ENCODE results near the gene COLEC11.
"Not testable (repeated sequence)": the region's sequence is repeated elsewhere in the genome, so short reads cannot be mapped to it uniquely, and the experiment has no call there.

Gene COLEC11

GRCh38 chr2:3594493-3595281 is at the start of gene COLEC11:
Gene COLEC11 (plus strand): TSS chr2:3595112. CDS start chr2:3604341, 9,229 bp downstream.
- DNase-seq (ENCODE audit: low spot score), result no peak

- DNase-seq (ENCODE audit: low spot score), result no peak
These were observed 49.0 kb upstream of the COLEC11 start for GRCh38 chr2:3545788-3546478.

GRCh38 chr2:3547915-3548314 is 47.0 kb upstream of the COLEC11 start:
- DNase-seq (ENCODE audit: low spot score), result no peak

- no peak for DNase-seq (ENCODE audit: low spot score)
These were observed 41.0 kb upstream of the COLEC11 start for GRCh38 chr2:3553946-3554345.

- peak; percentile 4 for DNase-seq (ENCODE audit: low spot score)
These were observed 37.2 kb upstream of the COLEC11 start for GRCh38 chr2:3557639-3558204.

GRCh38 chr2:3558205-3559014 is 36.5 kb upstream of the COLEC11 start, which contains the start of gene RNASEH1:
Gene RNASEH1 (minus strand): TSS chr2:3558333. CDS start chr2:3558260, 73 bp downstream.
- peak; percentile 97 for DNase-seq (ENCODE audit: low spot score)

- DNase-seq (ENCODE audit: low spot score), result no peak
These were observed 31.4 kb upstream of the COLEC11 start for GRCh38 chr2:3563521-3563976.

- DNase-seq (ENCODE audit: low spot score), result no peak
These were observed 29.8 kb upstream of the COLEC11 start for GRCh38 chr2:3565117-3565516.

- DNase-seq (ENCODE audit: low spot score), result no peak
These were observed 28.1 kb upstream of the COLEC11 start for GRCh38 chr2:3566806-3567205.

GRCh38 chr2:3569656-3570055 is 25.3 kb upstream of the COLEC11 start:
- not testable (repeated sequence) for DNase-seq (ENCODE audit: low spot score)

- DNase-seq (ENCODE audit: low spot score), result no peak
These were observed 23.6 kb upstream of the COLEC11 start for GRCh38 chr2:3571284-3571683.

GRCh38 chr2:3572620-3573019 is 22.3 kb upstream of the COLEC11 start:
- no peak for DNase-seq (ENCODE audit: low spot score)

- DNase-seq (ENCODE audit: low spot score), result no peak
These were observed 20.8 kb upstream of the COLEC11 start for GRCh38 chr2:3574155-3574554.

GRCh38 chr2:3575534-3576262 is 19.2 kb upstream of the COLEC11 start:
- DNase-seq (ENCODE audit: low spot score), result peak; percentile 24

- DNase-seq (ENCODE audit: low spot score), result not testable (repeated sequence)
These were observed 18.7 kb upstream of the COLEC11 start for GRCh38 chr2:3576263-3576630.

GRCh38 chr2:3578987-3579386 is 15.9 kb upstream of the COLEC11 start:
- DNase-seq (ENCODE audit: low spot score), result no peak

GRCh38 chr2:3580449-3580848 is 14.5 kb upstream of the COLEC11 start:
- DNase-seq (ENCODE audit: low spot score), result no peak

GRCh38 chr2:3581367-3582262 is 13.3 kb upstream of the COLEC11 start:
- no peak for DNase-seq (ENCODE audit: low spot score)

- no peak for DNase-seq (ENCODE audit: low spot score)
These were observed 10.8 kb upstream of the COLEC11 start for GRCh38 chr2:3584076-3584475.

- DNase-seq (ENCODE audit: low spot score), result no peak
These were observed 10.2 kb upstream of the COLEC11 start for GRCh38 chr2:3584608-3585260.

Data from CD4-positive, alpha-beta T cell treated with Interleukin-15 for 4 hours (primary cell).